Activated CD8-positive, alpha-beta memory T cell treated with anti-CD3 and anti-CD28 coated beads for 1 hour (primary cell): ENCODE measurements around the gene WNT3A.
A peak's percentile ranks its signal among the peaks of the same experiment; 100 is the strongest.

Experiments used
- DNase-seq, 2 donors: peaks; one replicate each; pipeline ENCODE4 v3.0.0-alpha.2; 2020; ENCODE audit warnings: low read depth in 1 of 2; ENCODE audit errors: extremely low read depth in 1 of 2

Gene WNT3A

GRCh38 chr1:228046421-228047182 lies 39.8 kb downstream of the WNT3A start:
- DNase-seq, result no peak

GRCh38 chr1:228047183-228047466 lies 40.3 kb downstream of the WNT3A start:
- DNase-seq, result no peak

DNA sequence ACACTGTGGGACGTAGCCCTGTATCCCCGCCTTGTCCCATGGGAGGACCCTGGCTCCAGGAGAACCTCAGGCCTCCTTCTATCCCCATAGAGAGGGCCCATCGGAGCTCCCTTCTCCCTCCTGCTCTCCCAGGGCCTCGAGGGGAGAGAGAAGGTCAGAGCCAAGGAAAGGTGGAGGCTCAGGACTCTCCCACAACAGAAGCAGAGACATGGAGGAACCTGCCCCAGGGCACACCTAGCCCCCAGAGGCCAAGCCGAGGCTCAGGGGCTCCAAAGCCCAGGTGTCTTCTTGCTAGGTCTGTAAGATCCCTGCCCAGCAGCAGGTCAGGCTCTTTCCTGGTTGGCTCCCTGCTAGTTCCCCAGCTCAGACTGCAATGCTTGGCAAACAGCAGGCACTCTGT lies 41.3 kb downstream of the WNT3A start:
- DNase-seq, result no peak

DNA sequence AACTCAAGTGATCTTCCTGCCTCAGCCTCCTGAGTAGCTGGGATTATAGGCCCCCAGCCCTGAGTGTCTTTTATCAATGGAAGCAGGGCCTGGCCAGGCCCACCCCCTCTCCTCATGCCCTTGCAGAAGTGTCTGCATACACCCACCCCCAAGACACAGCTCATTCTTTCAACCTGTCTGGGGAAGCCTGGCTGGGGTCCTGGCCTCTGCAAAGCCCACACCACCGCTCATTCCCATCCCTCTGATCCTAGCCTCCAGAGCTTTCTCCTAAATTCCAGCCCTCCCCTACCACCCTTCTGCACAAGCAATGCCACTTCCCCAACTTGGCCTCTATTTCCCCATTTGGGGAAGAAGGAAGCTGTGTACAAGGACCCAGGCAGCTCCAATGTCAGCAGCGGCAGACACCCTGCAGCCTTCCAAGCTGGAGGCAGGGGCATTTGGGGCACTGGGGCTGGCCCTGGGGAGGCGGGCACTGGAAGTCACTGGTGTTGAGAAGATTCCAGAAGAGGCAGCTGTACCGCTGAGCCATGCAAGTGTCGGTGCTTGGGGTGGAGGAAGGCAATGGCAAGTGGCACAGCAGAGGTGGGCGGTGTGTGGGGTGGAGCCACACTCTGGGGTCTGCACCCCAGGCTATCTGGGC lies 42.0 kb downstream of the WNT3A start:
- DNase-seq, result no peak

GRCh38 chr1:228050571-228051231 lies 43.9 kb downstream of the WNT3A start:
- no peak for DNase-seq

DNA sequence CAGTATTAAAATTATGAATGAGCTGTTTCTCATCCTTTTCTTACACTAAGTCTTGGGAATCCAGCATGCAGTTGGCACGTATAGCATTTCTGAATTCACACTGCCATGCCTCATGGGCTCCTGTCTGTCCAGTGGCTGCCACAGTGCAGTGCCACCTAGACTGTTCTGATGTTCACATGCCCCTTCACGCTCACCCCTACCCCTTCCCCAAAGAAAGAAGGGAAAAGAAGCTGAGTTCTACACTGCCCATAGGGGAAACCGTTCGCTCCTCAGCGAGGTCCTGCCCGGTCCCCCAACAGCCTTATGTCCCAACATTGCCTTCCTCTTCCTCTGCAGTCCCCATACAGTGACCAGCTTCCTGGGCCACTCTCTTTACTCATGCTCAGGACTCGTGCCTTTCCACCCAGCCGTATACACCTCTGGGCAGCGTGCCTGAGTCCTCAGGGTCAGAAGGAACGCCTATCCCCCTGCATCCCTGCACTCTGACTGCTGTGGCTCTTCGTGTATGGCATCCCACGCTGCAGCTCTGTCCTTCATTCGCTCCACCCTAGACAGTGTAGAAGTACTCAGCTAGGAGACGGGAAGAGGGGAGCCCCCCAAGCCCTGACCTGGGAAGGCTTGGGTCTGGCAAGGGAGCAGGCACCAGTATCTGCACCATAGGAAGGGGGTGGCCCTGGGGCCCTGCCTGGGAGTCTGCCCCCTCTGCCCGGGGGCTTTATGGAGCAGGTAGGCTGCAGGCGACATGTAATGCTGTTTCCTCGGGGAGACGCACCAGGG lies 51.6 kb downstream of the WNT3A start:
- no peak for DNase-seq

DNA sequence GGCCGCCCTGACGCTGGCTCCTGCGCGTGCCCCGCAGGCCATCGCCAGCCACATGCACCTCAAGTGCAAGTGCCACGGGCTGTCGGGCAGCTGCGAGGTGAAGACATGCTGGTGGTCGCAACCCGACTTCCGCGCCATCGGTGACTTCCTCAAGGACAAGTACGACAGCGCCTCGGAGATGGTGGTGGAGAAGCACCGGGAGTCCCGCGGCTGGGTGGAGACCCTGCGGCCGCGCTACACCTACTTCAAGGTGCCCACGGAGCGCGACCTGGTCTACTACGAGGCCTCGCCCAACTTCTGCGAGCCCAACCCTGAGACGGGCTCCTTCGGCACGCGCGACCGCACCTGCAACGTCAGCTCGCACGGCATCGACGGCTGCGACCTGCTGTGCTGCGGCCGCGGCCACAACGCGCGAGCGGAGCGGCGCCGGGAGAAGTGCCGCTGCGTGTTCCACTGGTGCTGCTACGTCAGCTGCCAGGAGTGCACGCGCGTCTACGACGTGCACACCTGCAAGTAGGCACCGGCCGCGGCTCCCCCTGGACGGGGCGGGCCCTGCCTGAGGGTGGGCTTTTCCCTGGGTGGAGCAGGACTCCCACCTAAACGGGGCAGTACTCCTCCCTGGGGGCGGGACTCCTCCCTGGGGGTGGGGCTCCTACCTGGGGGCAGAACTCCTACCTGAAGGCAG lies 52.3 kb downstream of the WNT3A start:
- DNase-seq, result peak in 1 of 2 donors; percentile 20

GRCh38 chr1:228059634-228060457 lies 53.0 kb downstream of the WNT3A start:
- peak; percentile 36 to 40 for DNase-seq

- DNase-seq, result no peak
Measured at GRCh38 chr1:228060458-228061190, 53.8 kb downstream of the WNT3A start.

GRCh38 chr1:228061411-228062084 lies 54.8 kb downstream of the WNT3A start:
- DNase-seq, result no peak

DNA sequence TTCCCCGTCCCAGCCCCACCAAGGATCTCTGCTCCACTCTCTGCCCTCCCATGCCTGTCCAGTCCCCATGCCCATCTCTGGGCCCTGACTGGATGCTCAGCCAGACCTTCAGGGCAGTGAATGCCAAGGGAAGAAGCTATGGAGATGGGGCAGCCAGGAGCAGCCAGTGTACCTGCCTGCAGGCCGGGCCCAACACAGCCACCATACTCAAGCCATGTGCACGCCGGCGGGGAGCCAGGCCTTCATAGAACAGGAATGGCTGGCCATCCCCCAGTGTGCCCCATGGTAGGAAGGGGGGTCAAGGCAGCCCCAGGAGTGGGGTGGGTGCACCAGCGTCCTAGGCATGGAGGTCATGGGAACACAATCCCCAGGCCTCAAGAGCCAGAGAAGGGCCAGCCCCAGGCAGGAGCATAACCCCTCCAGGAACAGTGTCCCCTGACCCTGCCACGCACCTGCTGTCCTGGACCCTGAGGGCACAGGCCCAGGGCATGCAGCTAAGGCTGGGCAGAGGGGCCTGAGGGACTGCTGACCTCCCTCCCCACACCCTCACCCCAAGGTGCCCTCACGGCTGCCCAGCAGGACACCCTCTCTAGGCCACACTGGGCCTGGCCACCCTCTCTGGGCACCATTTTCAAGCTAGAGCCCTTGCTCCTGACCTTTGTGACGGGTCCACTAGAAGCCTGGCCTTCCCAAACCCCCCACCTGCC lies 55.4 kb downstream of the WNT3A start:
- DNase-seq, result no peak

- DNase-seq, result no peak
Measured at GRCh38 chr1:228062812-228063211, 56.0 kb downstream of the WNT3A start.

DNA sequence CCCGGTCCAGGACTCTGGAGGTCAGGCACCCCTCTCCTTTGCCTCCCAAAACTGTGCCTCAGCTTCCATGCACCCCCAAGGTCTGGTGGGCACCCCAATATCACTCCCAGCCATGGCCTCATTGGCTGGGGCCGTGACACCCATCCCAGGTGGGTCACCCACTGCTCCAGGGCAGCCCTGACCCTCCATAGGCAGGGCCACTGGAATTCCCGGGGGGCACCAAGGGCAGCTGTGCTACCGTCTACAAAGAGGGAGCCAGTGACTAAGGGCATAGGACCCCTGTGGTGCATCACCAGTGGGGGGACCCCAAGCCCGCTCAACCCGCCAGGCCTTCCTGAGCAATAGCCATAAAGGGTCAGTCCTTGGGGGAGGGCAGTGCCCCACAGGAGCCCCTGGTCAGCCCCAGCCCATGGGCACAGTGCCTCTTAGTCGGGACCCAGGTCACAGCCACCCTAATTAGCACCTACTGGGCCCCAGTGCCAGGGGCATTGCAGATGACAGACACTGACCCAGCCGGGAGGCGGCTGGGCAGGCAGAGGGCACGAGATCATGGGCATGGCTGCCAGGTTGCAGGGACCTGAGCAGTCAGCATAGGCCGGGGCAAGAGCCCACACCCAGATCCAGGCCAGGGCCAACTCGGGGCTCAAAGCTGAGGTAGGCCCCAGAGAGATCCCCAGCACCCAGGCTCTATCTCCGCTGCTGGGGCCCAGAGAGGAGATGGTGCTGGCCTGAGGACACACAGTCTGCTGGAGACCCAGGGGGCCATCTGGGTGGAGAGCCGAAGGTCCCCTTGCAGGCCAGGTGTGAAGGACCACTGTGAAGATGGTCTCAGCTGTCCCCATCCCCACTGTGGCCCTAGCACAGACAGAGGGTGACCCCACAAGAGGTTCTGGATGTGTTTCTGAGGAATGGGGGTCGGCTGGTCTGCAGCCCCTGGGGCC lies 56.7 kb downstream of the WNT3A start:
- no peak for DNase-seq

- DNase-seq, result no peak
Measured at GRCh38 chr1:228064296-228064695, 57.5 kb downstream of the WNT3A start.

DNA sequence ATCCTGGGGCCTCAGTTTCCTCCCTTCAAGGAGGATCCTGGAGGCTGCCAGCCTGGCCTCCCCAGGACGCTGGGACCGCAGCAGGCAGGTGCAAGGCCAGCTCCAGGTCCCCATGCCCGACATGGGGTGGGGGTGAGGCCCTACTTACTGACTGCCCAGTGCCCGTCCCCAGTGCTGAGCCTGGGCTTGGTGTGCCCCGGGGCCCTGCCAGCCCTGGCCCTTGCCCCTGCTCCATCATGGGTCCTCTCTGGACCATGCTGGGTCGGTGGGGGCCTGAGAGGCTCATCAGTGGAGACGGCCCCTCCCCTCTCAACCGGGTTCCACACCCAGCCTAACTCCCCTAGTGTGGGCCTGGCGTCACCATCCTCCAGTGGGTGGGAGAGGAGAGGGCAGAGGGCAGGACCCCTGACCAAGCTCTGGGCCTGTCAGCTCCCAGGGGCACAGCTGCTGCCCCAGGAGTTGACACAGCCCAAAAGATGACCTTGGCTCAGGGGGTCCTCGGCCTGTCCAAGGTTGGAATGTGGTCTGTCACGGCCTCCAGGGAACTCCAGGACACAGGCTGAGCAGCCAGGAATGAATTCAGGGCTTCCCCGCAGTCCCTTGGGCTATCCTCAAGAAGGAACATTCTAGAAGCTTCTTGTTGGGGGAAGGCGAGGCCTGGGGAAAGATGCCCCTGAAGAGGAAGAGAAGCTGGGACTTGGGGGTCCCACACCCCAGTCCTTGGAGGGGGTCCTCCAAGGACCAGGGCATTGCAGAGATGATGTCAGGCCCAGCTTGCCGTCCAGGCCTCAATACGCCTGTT lies 58.1 kb downstream of the WNT3A start:
- no peak for DNase-seq
